ENCODE data around the gene MYH14.

Gene MYH14

DNA sequence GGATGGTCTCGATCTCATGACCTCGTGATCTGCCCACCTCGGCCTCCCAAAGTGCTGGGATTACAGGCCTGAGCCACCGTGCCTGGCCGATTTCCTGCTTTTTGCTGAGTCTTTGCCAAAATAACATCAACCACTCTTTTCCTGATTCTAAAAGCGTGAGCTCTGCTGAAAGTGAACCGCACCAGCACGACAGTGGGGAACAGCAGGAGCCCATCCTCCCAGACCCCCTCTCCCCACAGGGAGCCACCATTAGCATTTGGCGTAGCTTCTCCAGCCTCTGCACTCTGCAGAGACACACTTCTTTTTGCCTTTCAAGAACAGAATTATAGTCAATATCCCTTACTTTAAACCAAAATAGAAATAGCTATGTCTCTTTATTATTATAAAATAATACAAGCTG, 41.3 kb downstream of the MYH14 start:
- no peak overlapping the region for H3K4me3 ChIP-seq (ENCODE audit: low read length)
- no peak for DNase-seq (ENCODE audit: low read depth)
- TF ChIP-seq, protein P1, sequence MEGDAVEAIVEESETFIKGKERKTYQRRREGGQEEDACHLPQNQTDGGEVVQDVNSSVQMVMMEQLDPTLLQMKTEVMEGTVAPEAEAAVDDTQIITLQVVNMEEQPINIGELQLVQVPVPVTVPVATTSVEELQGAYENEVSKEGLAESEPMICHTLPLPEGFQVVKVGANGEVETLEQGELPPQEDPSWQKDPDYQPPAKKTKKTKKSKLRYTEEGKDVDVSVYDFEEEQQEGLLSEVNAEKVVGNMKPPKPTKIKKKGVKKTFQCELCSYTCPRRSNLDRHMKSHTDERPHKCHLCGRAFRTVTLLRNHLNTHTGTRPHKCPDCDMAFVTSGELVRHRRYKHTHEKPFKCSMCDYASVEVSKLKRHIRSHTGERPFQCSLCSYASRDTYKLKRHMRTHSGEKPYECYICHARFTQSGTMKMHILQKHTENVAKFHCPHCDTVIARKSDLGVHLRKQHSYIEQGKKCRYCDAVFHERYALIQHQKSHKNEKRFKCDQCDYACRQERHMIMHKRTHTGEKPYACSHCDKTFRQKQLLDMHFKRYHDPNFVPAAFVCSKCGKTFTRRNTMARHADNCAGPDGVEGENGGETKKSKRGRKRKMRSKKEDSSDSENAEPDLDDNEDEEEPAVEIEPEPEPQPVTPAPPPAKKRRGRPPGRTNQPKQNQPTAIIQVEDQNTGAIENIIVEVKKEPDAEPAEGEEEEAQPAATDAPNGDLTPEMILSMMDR (conservative IDR thresholded peaks at IDR 0.05; ENCODE audit: low read depth, low read length): no peak

DNA sequence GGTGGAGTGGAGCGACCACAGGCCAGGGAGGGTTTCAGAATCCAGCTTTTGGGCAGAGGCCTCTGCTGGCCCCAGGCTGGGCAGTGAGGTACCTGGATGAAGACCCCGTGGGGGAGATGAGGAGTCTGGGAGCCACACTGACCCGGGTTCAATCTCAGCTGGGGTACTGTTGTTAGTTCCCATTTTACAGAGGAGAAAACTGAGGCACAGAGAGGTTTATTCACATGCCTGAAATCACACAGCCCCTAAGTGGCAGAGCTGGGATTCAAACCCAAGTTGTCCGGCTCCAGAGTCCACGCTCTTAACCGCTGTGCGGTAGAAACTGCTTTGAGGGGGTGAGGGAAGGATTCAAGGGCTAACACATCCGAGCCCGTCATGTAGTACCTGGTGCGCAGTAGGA, 45.0 kb downstream of the MYH14 start:
- no peak overlapping the region for H3K4me3 ChIP-seq (ENCODE audit: low read length)
- no peak for DNase-seq (ENCODE audit: low read depth)
- TF ChIP-seq, protein P1 (conservative IDR thresholded peaks at IDR 0.05; ENCODE audit: low read depth, low read length): no peak

DNA sequence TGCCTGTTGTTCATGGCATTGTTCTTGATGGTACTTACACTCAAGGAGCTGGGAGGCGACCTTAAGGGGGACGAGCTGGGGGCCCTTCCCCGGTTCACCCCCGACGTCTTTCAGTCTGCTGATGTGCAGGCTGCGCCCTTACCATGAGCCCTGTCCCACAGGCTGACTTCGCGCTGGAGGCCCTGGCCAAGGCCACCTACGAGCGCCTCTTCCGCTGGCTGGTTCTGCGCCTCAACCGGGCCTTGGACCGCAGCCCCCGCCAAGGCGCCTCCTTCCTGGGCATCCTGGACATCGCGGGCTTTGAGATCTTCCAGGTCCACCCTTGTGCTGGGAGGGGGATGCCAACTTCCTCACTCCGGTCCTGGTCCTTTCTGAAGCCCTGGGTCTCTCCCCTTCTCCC, 45.4 kb downstream of the MYH14 start:
- TF ChIP-seq, protein P1 (conservative IDR thresholded peaks at IDR 0.05; ENCODE audit: low read depth, low read length): no peak
- DNase-seq (ENCODE audit: low read depth): no peak
- no peak overlapping the region for H3K4me3 ChIP-seq (ENCODE audit: low read length)

DNA sequence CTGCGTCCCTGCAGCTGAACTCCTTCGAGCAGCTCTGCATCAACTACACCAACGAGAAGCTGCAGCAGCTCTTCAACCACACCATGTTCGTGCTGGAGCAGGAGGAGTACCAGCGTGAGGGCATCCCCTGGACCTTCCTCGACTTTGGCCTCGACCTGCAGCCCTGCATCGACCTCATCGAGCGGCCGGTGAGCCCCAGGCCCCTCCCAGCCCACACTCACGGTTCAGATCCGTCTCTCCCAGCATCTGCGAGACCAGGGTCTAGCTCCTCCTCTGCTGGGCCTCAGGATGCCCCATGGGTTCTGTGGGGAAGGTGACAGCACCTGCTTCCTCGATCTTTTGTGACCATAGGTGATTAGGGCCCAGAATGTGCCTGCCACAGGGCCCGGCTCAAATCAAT, 46.2 kb downstream of the MYH14 start:
- no peak for DNase-seq (ENCODE audit: low read depth)
- no peak overlapping the region for H3K4me3 ChIP-seq (ENCODE audit: low read length)
- TF ChIP-seq, protein P1 (conservative IDR thresholded peaks at IDR 0.05; ENCODE audit: low read depth, low read length): no peak

DNA sequence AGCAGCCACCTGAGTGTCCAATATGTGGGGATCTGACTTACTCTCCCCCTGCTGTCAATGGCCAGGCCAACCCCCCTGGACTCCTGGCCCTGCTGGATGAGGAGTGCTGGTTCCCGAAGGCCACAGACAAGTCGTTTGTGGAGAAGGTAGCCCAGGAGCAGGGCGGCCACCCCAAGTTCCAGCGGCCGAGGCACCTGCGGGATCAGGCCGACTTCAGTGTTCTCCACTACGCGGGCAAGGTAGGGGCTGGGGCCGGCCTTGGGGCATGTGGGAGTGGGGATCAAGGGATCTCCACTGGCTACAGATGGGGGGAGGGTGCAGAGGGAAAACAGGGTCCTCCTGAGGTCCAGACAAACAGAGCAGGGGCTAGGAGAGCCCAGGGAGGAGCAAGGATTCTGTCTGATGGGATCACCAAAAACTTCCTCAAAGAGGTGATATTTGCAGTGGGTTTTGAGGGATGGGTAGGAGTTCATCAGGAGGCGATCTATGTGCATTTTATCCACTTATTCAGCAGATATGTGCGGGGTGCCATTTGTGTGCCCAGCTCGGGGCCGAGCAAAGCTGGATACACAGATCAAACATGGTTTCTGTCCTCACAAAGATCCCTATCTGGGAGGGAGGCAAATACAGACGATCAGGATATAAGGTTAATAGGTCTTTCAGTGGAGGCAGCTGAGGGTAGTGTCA, 47.2 kb downstream of the MYH14 start:
- no peak for DNase-seq (ENCODE audit: low read depth)
- H3K4me3 ChIP-seq (ENCODE audit: low read length): no peak overlapping the region
- TF ChIP-seq, protein P1 (conservative IDR thresholded peaks at IDR 0.05; ENCODE audit: low read depth, low read length): no peak

DNA sequence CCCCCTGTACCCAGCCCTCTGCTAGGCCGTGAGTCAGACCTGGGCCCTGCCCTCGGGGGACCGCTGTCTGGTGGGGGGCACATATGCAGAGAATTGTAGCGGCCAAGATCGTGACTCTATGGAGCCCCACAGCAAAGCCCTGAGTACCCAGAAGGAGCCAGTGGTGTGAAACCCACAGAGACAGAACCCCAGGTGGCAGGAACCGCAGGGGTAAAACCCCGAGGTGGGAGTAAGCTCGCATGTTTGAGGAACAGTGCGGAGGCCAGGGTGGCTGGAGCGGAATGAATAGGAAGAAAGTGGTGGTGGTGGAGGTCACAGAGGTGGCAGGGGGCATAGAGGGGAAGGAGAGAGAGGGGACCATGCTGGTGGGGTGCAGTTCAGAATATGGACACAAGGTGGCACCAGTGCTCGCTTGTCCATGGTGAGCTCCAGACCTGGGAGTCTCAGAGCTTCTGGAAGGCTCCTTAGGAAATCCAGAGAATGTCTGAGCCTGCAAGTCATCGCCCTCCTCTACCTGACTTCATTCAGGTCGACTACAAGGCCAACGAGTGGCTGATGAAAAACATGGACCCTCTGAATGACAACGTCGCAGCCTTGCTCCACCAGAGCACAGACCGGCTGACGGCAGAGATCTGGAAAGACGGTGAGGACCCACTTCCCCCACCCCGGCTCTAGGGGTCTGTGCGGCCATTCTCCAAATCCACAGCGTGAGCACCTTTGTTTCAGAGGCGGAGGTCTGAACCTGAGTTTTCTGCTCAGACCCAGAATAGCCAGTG, 48.9 kb downstream of the MYH14 start:
- DNase-seq (ENCODE audit: low read depth): no peak
- no peak overlapping the region for H3K4me3 ChIP-seq (ENCODE audit: low read length)
- TF ChIP-seq, protein P1 (conservative IDR thresholded peaks at IDR 0.05; ENCODE audit: low read depth, low read length): peak; percentile 63

DNA sequence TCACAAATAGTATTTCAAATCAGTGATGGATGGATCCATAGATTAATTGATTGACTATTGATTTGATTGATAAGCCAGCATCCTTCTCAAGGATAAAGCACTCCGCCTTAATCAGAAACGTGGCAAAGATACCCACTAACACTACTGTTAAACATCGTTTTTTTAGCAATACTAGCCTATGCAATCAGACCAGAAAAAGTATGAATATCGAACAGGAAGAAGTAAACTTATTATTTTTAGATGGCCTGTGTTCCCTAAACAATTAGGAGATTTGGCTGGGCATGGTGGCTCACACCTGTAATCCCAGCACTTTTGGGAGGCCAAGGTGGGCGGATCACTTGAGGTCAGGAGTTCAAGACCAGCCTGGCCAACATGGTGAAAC, 49.5 kb downstream of the MYH14 start:
- no peak overlapping the region for H3K4me3 ChIP-seq (ENCODE audit: low read length)
- no peak for DNase-seq (ENCODE audit: low read depth)
- TF ChIP-seq, protein P1 (conservative IDR thresholded peaks at IDR 0.05; ENCODE audit: low read depth, low read length): no peak

Data from retinal pigment epithelial cell (primary cell).